ENCODE measurements around the gene SSTR4.

SSTR4 gene

GRCh38 chr20:23068283-23068682 is 33.2 kb downstream of the SSTR4 start:
- DNase-seq = no peak

- no peak for DNase-seq
Measured at GRCh38 chr20:23069108-23069507, 34.0 kb downstream of the SSTR4 start.

- no peak for DNase-seq
Measured at GRCh38 chr20:23071398-23071797, 36.3 kb downstream of the SSTR4 start.

GRCh38 chr20:23071996-23072395 is 36.9 kb downstream of the SSTR4 start:
- DNase-seq = peak in 1 of 3 experiments; percentile 24

GRCh38 chr20:23072892-23073586 is 37.9 kb downstream of the SSTR4 start:
- no peak for DNase-seq

- no peak for DNase-seq
Measured at GRCh38 chr20:23074052-23074451, 38.9 kb downstream of the SSTR4 start.

GRCh38 chr20:23077277-23077676 is 42.2 kb downstream of the SSTR4 start:
- DNase-seq = no peak

GRCh38 chr20:23078351-23079015 is 43.4 kb downstream of the SSTR4 start:
- peak in 2 of 3 experiments; percentile 86 to 97 for DNase-seq

GRCh38 chr20:23079016-23079351 is 43.9 kb downstream of the SSTR4 start:
- DNase-seq = no peak

GRCh38 chr20:23079926-23080325 is 44.8 kb downstream of the SSTR4 start:
- peak in 1 of 3 experiments; percentile 32 for DNase-seq

- DNase-seq = no peak
Measured at GRCh38 chr20:23080521-23080920, 45.4 kb downstream of the SSTR4 start.

GRCh38 chr20:23081263-23081819 is 46.2 kb downstream of the SSTR4 start:
- no peak for DNase-seq

GRCh38 chr20:23082846-23083552 is 47.9 kb downstream of the SSTR4 start:
- DNase-seq = peak in 1 of 3 experiments; percentile 19

- DNase-seq = no peak
Measured at GRCh38 chr20:23083553-23084220, 48.6 kb downstream of the SSTR4 start.

- DNase-seq = no peak
Measured at GRCh38 chr20:23084282-23084844, 49.3 kb downstream of the SSTR4 start.

GRCh38 chr20:23084845-23085365 is 49.8 kb downstream of the SSTR4 start:
- no peak for DNase-seq

- DNase-seq = no peak
Measured at GRCh38 chr20:23085436-23086055, 50.4 kb downstream of the SSTR4 start.

GRCh38 chr20:23086056-23086566 is 51.0 kb downstream of the SSTR4 start, which contains the start of gene CD93:
Gene CD93, minus strand, starts transcription at chr20:23086324. Its CDS starts 132 bp downstream, at chr20:23086192.
- DNase-seq = no peak

- no peak for DNase-seq
Measured at GRCh38 chr20:23086931-23087411, 51.9 kb downstream of the SSTR4 start.

- no peak for DNase-seq
Measured at GRCh38 chr20:23087587-23088251, 52.6 kb downstream of the SSTR4 start.

Data from NCI-H1417 (cell line).